Tibial nerve (tissue), 3 donors: ENCODE measurements around the gene GLS.

Experiments
- POLR2A ChIP-seq, 2 donors: fragments of 450-650 bp; IDR thresholded peaks; one replicate each; pipeline ENCODE4 v1.6.1; 2017; ENCODE audit warnings: antibody characterized with exemption in 2 of 2, mild to moderate bottlenecking in 2 of 2, moderate library complexity in 2 of 2
- TF ChIP-seq, protein P1 (sequence below), 5 experiments: fragments of 200-600 bp in 3 of 5; fragments of 450-650 bp in 2 of 5; sonication (generic) in 3 of 5; IDR thresholded peaks; one replicate each; pipeline ENCODE4 v1.5.1; 2016 to 2019; ENCODE audit warnings: antibody characterized with exemption in 5 of 5, mild to moderate bottlenecking in 3 of 5, moderate library complexity in 2 of 5

DNA sequence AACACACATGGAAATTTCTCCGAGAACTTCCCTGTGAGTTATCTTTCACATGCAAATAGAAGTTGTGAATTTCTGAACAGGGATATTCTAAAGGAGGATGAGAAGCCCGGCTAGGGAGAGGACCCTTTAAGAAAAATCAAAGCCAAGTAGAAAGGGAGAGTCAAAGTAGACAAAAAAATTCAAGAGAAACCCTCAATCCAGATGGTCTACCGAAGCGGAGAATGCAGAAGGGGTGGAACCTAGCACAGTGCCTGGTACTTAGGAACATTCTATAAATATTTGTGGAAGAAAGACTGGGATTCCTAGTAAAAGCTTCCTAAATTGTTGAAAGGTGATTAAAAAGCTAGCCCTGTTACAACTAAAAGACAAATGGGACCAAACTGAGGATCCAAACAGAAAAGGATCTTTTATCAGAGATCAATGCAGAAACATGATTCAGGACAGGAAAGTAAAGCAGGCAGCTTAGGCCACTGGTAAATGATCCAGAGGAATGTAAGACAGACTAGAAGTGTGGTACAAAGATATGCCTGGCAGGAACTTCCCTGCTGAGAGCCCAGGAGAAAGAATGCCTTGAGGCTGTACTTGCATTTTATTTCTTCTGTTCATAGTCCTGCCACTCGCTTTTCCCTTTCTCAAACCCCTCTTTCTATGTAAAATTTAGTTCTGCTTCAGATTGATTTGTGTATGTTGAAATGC, 19.5 kb upstream of the GLS start:
- TF ChIP-seq, protein P1, sequence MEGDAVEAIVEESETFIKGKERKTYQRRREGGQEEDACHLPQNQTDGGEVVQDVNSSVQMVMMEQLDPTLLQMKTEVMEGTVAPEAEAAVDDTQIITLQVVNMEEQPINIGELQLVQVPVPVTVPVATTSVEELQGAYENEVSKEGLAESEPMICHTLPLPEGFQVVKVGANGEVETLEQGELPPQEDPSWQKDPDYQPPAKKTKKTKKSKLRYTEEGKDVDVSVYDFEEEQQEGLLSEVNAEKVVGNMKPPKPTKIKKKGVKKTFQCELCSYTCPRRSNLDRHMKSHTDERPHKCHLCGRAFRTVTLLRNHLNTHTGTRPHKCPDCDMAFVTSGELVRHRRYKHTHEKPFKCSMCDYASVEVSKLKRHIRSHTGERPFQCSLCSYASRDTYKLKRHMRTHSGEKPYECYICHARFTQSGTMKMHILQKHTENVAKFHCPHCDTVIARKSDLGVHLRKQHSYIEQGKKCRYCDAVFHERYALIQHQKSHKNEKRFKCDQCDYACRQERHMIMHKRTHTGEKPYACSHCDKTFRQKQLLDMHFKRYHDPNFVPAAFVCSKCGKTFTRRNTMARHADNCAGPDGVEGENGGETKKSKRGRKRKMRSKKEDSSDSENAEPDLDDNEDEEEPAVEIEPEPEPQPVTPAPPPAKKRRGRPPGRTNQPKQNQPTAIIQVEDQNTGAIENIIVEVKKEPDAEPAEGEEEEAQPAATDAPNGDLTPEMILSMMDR (IDR thresholded peaks at IDR 0.05), result no peak
- TF ChIP-seq POLR2A (IDR thresholded peaks at IDR 0.05), result no peak
